Mesodermal cell (in vitro differentiated cells): ENCODE results near the gene STARD3.

Experiments
- H3K27ac ChIP-seq: 2 replicates; pipeline ENCODE4 v1.7.0; 2013; ENCODE audit warnings: mild to moderate bottlenecking, low read depth, low read length, moderate library complexity; ENCODE audit not compliant: severe bottlenecking
- H3K36me3 ChIP-seq: 2 replicates; pipeline ENCODE4 v1.7.1; 2013; ENCODE audit warnings: mild to moderate bottlenecking, low read length, moderate library complexity; ENCODE audit not compliant: control insufficient read depth, insufficient read depth
- H3K4me1 ChIP-seq: one replicate; pipeline ENCODE4 v1.7.1; 2013; ENCODE audit warnings: mild to moderate bottlenecking, low read length; ENCODE audit not compliant: insufficient read depth, control insufficient read depth, poor library complexity, severe bottlenecking
- H3K4me3 ChIP-seq: 2 replicates; pipeline ENCODE4 v1.7.0; 2013; ENCODE audit warnings: low read length, control low read depth, mild to moderate bottlenecking; ENCODE audit not compliant: insufficient read depth, poor library complexity, severe bottlenecking; ENCODE audit errors: extremely low read depth
- H3K9me3 ChIP-seq: 2 replicates; pipeline ENCODE4 v1.7.1; 2013; ENCODE audit warnings: mild to moderate bottlenecking, low read length, moderate library complexity; ENCODE audit not compliant: control insufficient read depth
- WGBS, 2 experiments: methylation state at CpG; one replicate each; pipeline ENCODE4 v1.1.5; 2013; ENCODE audit warnings: missing lambda C conversion rate in 2 of 2; ENCODE audit not compliant: insufficient coverage in 2 of 2; 5-methylcytosine and 5-hydroxymethylcytosine counted together

Gene STARD3

GRCh38 chr17:39663340-39663687 is 26.4 kb downstream of the STARD3 start:
- Histone ChIP-seq H3K9me3 (no peaks in the 10 kb centered on the region), H3K27ac (no peak overlapping the region)
- WGBS, 2 experiments, result no CpG with 5 or more reads among the region's 4 CpGs

GRCh38 chr17:39663688-39664580 is 27.0 kb downstream of the STARD3 start:
- no peak overlapping the region for H3K27ac ChIP-seq
- H3K9me3 ChIP-seq, result no peaks in the 10 kb centered on the region
- H3K4me3 ChIP-seq, result no peak overlapping the region
- peaks cover 20% of the 10 kb centered on the region for H3K4me1 ChIP-seq
- peaks cover 21% of the 10 kb centered on the region for H3K36me3 ChIP-seq
- 19 to 33% methylated on average over 12 to 13 of the region's 17 CpGs for WGBS, 2 experiments

More at GRCh38 chr17:39663340-39663687, 26.4 kb downstream of the STARD3 start:
- Histone ChIP-seq H3K4me3 (no peak overlapping the region), H3K36me3 (peaks cover 27% of the 10 kb centered on the region), H3K4me1 (peaks cover 20% of the 10 kb centered on the region)

- peaks cover 14% of the 10 kb centered on the region for H3K36me3 ChIP-seq
- H3K4me1 ChIP-seq, result peaks cover 20% of the 10 kb centered on the region
- H3K27ac ChIP-seq, result no peak within 1 kb of the TSS
- WGBS, 2 experiments, result 71 to 80% methylated on average over 13 to 14 of the region's 15 CpGs
- H3K4me3 ChIP-seq, result no peak within 1 kb of the TSS
- H3K9me3 ChIP-seq, result no peaks in the 10 kb centered on the region
Observed at GRCh38 chr17:39664581-39665561, 27.9 kb downstream of the STARD3 start, which contains the start of gene TCAP. TSS of gene TCAP (plus strand) at chr17:39665349. CDS start at chr17:39665360, 11 bp downstream.

- 81 to 88% methylated on average over 10 to 13 of the region's 17 CpGs for WGBS, 2 experiments
- peaks cover 20% of the 10 kb centered on the region for H3K4me1 ChIP-seq
Observed at GRCh38 chr17:39665642-39666224, 28.8 kb downstream of the STARD3 start.

GRCh38 chr17:39666231-39666600 is 29.3 kb downstream of the STARD3 start:
- H3K4me1 ChIP-seq, result peaks cover 20% of the 10 kb centered on the region
- no peak overlapping the region for H3K4me3 ChIP-seq
- H3K27ac ChIP-seq, result no peak overlapping the region
- H3K36me3 ChIP-seq, result peaks cover 4% of the 10 kb centered on the region
- 58 to 64% methylated on average over 2 of the region's 2 CpGs for WGBS, 2 experiments
- no peaks in the 10 kb centered on the region for H3K9me3 ChIP-seq

More at GRCh38 chr17:39665642-39666224, 28.8 kb downstream of the STARD3 start:
- H3K36me3 ChIP-seq, result peaks cover 6% of the 10 kb centered on the region
- H3K27ac ChIP-seq, result no peak overlapping the region
- H3K4me3 ChIP-seq, result no peak overlapping the region
- no peaks in the 10 kb centered on the region for H3K9me3 ChIP-seq

- WGBS, 2 experiments, result 75 to 78% methylated on average over 8 to 10 of the region's 11 CpGs
- H3K4me3 ChIP-seq, result no peak overlapping the region
- H3K9me3 ChIP-seq, result no peaks in the 10 kb centered on the region
- peaks cover 20% of the 10 kb centered on the region for H3K4me1 ChIP-seq
- H3K27ac ChIP-seq, result no peak overlapping the region
- no peaks in the 10 kb centered on the region for H3K36me3 ChIP-seq
Observed at GRCh38 chr17:39666601-39667261, 29.8 kb downstream of the STARD3 start.

- 10% methylated on average over 18 to 32 of the region's 49 CpGs for WGBS, 2 experiments
- Histone ChIP-seq H3K4me1 (peaks cover 20% of the 10 kb centered on the region), H3K4me3 (peak overlapping the region; percentile 35), H3K27ac (no peak overlapping the region), H3K36me3 (no peaks in the 10 kb centered on the region), H3K9me3 (no peaks in the 10 kb centered on the region)
Observed at GRCh38 chr17:39667262-39667944, 30.5 kb downstream of the STARD3 start.

GRCh38 chr17:39667945-39668924 is 31.3 kb downstream of the STARD3 start, which contains the start of gene PNMT:
TSS of gene PNMT (plus strand) at chr17:39668453. CDS start at chr17:39668476, 23 bp downstream.
- H3K9me3 ChIP-seq, result no peaks in the 10 kb centered on the region
- no peaks in the 10 kb centered on the region for H3K36me3 ChIP-seq
- peaks cover 20% of the 10 kb centered on the region for H3K4me1 ChIP-seq
- H3K27ac ChIP-seq, result no peak within 1 kb of the TSS
- 2% methylated on average over 45 to 69 of the region's 85 CpGs for WGBS, 2 experiments
- H3K4me3 ChIP-seq, result peak within 1 kb of the TSS; percentile 35
